Measurements from ENCODE around the gene TMEM164.
A peak's percentile ranks its signal among the peaks of the same experiment; 100 is the strongest.
"Not testable (repeated sequence)": the region's sequence is repeated elsewhere in the genome, so short reads cannot be mapped to it uniquely, and the experiment has no call there.

TMEM164 gene

GRCh38 chrX:110002300-110003166, at the start of gene TMEM164:
TSS of gene TMEM164 (plus strand) at chrX:110003114. CDS start at chrX:110003775, 661 bp downstream.
- DNase-seq: peak; percentile 93

- DNase-seq: no peak
Measured at GRCh38 chrX:109954333-109954732, 48.6 kb upstream of the TMEM164 start.

- DNase-seq: no peak
Measured at GRCh38 chrX:109954955-109955354, 48.0 kb upstream of the TMEM164 start.

GRCh38 chrX:109958266-109958665, 44.6 kb upstream of the TMEM164 start:
- DNase-seq: no peak

- no peak for DNase-seq
Measured at GRCh38 chrX:109959356-109959871, 43.5 kb upstream of the TMEM164 start.

GRCh38 chrX:109964390-109964789, 38.5 kb upstream of the TMEM164 start:
- no peak for DNase-seq

- no peak for DNase-seq
Measured at GRCh38 chrX:109966246-109966645, 36.7 kb upstream of the TMEM164 start.

- no peak for DNase-seq
Measured at GRCh38 chrX:109967156-109967555, 35.8 kb upstream of the TMEM164 start.

GRCh38 chrX:109970841-109971240, 32.1 kb upstream of the TMEM164 start:
- DNase-seq: not testable (repeated sequence)

- DNase-seq: no peak
Measured at GRCh38 chrX:109974906-109975655, 27.8 kb upstream of the TMEM164 start.

- not testable (repeated sequence) for DNase-seq
Measured at GRCh38 chrX:109985210-109985609, 17.7 kb upstream of the TMEM164 start.

GRCh38 chrX:109987884-109988283, 15.0 kb upstream of the TMEM164 start:
- DNase-seq: no peak

GRCh38 chrX:109990582-109991276, 12.2 kb upstream of the TMEM164 start:
- DNase-seq: no peak

- no peak for DNase-seq
Measured at GRCh38 chrX:109992203-109992602, 10.7 kb upstream of the TMEM164 start.

- no peak for DNase-seq
Measured at GRCh38 chrX:109995155-109995554, 7.8 kb upstream of the TMEM164 start.

- peak; percentile 13 for DNase-seq
Measured at GRCh38 chrX:109997786-109998452, 5.0 kb upstream of the TMEM164 start.

GRCh38 chrX:110000000-110000399, 2.9 kb upstream of the TMEM164 start:
- no peak for DNase-seq

GRCh38 chrX:110000847-110001713, 1.8 kb upstream of the TMEM164 start:
- no peak for DNase-seq

- peak; percentile 61 for DNase-seq
Measured at GRCh38 chrX:110001740-110002299, 1.1 kb upstream of the TMEM164 start.

- DNase-seq: peak; percentile 29
Measured at GRCh38 chrX:110003167-110004156, 548 bp downstream of the TMEM164 start.

Data from NCI-H82 (cell line).